HFF-Myc (cell line): Measurements from ENCODE around the gene DPP10.
"Not testable (repeated sequence)": the region's sequence is repeated elsewhere in the genome, so short reads cannot be mapped to it uniquely, and the experiment has no call there.

Source experiments
- DNase-seq: peaks from one replicate; pipeline ENCODE4 v3.0.0-alpha.2; 2011; ENCODE audit warnings: low read depth; ENCODE audit errors: extremely low read depth
- H3K4me3 ChIP-seq: replicated peaks from 2 replicates; pipeline ENCODE4 v1.5.1; 2011; ENCODE audit warnings: low read depth, mild to moderate bottlenecking, control low read depth, low read length
- CTCF ChIP-seq: IDR thresholded peaks from 2 replicates; pipeline ENCODE4 v1.5.1; 2012; ENCODE audit warnings: mild to moderate bottlenecking, low read depth, low read length, control low read depth; ENCODE audit errors: missing control alignments

The DPP10 gene

GRCh38 chr2:114442510-114442909 lies at the start of gene DPP10:
DPP10 (plus strand) TSS chr2:114442641.
- DNase-seq: no peak
- no peak within 1 kb of the TSS for H3K4me3 ChIP-seq
- no peak for TF ChIP-seq CTCF

- TF ChIP-seq CTCF: no peak
- H3K4me3 ChIP-seq: no peak overlapping the region
- DNase-seq: no peak
Observed at GRCh38 chr2:114400890-114401289, 41.6 kb upstream of the DPP10 start.

- no peak overlapping the region for H3K4me3 ChIP-seq
- no peak for TF ChIP-seq CTCF
- no peak for DNase-seq
Observed at GRCh38 chr2:114405247-114406116, 37.0 kb upstream of the DPP10 start.

GRCh38 chr2:114406347-114406746 lies 36.1 kb upstream of the DPP10 start:
- DNase-seq: no peak
- TF ChIP-seq CTCF: no peak
- H3K4me3 ChIP-seq: no peak overlapping the region

GRCh38 chr2:114407353-114407752 lies 35.1 kb upstream of the DPP10 start:
- DNase-seq, H3K4me3 ChIP-seq: not testable (repeated sequence)

- no peak for TF ChIP-seq CTCF
- DNase-seq: no peak
Observed at GRCh38 chr2:114421781-114422180, 20.7 kb upstream of the DPP10 start.

GRCh38 chr2:114424699-114425098 lies 17.7 kb upstream of the DPP10 start:
- no peak overlapping the region for H3K4me3 ChIP-seq
- TF ChIP-seq CTCF: no peak
- no peak for DNase-seq

More at GRCh38 chr2:114421781-114422180, 20.7 kb upstream of the DPP10 start:
- H3K4me3 ChIP-seq: no peak overlapping the region
